Omental fat pad (tissue), 4 donors: ENCODE data around the gene KCTD5. TPM values are rescaled to one million over a fixed set of nuclear protein-coding genes. Genes with fewer than 3 reads are reported as not detected.
"Not testable (repeated sequence)": the region's sequence is repeated elsewhere in the genome, so short reads cannot be mapped to it uniquely, and the experiment has no call there.

Experiments
- ATAC-seq: fragments of 150-250 bp; one replicate; pipeline ENCODE4 v1.9.1; 2016; ENCODE audit warnings: mild to moderate bottlenecking, moderate library complexity; ENCODE audit not compliant: low FRiP score
- DNase-seq: peaks from one replicate; pipeline ENCODE4 v3.0.0-alpha.2; 2019; ENCODE audit warnings: low spot score
- CTCF ChIP-seq, 3 donors: fragments of 450-650 bp; IDR thresholded peaks; one replicate each; pipeline ENCODE4 v1.5.1; 2016 to 2017; ENCODE audit warnings: antibody characterized with exemption in 3 of 3, mild to moderate bottlenecking in 3 of 3, moderate library complexity in 2 of 3
- total RNA-seq, 4 donors: library from RNA; depleted of rRNA; stranded (reverse); fragments of >200 nt; gene quantifications; one replicate each; pipeline ENCODE4 v1.1.0, GENCODE V29; 2016

The KCTD5 gene
- total RNA-seq, 4 donors from 2014 or later: 10.9 to 21.1 (median 20.1) TPM

GRCh38 chr16:2719328-2720063, 37.2 kb downstream of the KCTD5 start:
- ATAC-seq: no peak

GRCh38 chr16:2720064-2720457, 37.7 kb downstream of the KCTD5 start, which contains the start of gene PRSS27:
TSS of gene PRSS27 (minus strand) at chr16:2720224. CDS start at chr16:2720160, 64 bp downstream.
- no peak for TF ChIP-seq CTCF (IDR thresholded peaks at IDR 0.05)
- ATAC-seq (no peak), DNase-seq (no peak)

More at GRCh38 chr16:2719328-2720063, 37.2 kb downstream of the KCTD5 start:
- TF ChIP-seq CTCF (IDR thresholded peaks at IDR 0.05): no peak
- no peak for DNase-seq

DNA sequence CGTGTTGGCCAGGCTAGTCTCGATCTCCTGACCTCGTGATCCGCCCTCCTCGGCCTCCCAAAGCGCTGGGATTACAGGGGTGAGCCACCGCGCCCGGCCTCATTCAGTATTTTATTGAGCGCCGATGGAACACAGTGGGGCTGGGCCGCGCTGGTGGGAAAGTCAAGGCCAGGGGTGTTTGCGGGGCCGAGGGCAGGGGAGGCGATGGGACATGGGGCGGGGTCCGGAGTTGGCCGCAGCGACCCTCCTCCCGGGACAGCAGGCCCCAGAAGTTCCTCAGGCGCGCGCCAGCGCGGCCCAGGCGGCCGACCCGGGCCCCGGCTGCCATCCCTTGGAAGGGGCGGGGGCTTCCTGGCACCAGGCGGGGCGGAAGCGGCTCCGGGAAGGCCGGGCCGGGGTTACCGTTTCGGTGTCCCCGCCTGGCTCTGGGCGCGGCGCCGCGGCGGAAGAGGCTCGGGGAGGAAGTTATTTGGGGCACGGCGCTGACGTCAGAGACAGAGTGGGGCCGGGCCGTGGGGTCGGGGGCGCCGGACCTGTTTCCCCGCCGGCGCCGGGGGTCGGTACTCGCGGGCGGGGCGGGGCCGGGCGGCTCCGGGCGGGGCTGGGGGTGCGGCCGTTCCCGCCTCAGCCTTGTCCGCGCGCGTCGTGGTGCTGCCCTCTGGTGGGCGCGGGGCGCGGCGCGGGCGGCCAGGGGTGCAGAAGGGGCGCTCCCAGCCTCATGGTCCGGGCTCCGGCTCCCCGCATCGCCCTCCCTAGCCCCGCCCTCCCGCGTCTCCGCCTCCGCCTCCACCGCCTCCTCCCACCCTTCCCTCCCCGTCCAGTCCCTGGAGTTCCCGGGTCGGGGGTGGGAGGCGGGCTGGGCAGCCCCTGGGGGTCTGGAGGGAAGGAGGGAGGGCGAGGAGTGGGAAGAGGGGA, 38.7 kb downstream of the KCTD5 start:
- peak; percentile 92 for ATAC-seq
- DNase-seq: peak; percentile 64
- no peak for TF ChIP-seq CTCF (IDR thresholded peaks at IDR 0.05)

GRCh38 chr16:2721634-2722173, 39.4 kb downstream of the KCTD5 start:
- not testable (repeated sequence) for ATAC-seq, DNase-seq

DNA sequence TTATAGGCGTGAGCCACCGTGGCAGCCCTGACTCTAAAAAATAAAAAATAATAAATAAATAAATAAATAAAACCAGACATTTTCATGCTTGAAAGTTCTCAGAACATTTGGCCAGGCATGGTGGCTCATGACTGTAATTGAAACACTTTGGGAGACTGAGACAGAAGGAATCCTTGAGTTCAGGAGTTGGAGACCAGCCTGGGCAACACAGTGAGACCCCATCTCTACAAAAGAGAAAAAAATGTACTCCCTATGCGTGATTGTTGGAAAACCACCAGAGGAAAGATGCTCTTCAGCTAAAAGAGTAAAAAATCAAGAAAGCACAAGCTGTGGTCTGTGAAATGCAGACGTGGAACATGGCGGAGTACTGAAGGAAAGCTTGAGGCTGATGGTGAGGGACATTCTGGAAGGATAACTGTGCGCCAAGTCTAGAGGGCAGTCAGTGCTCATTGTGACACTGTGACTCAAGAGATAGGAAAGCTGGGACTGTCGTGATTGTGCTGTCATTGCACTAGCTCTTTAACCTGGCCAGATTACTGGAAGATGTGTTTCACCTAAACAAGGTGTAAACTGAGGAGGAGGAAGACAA, 41.9 kb downstream of the KCTD5 start:
- ATAC-seq (no peak), DNase-seq (no peak)
- TF ChIP-seq CTCF (IDR thresholded peaks at IDR 0.05): no peak

GRCh38 chr16:2724816-2725348, 42.6 kb downstream of the KCTD5 start:
- no peak for DNase-seq
- no peak for TF ChIP-seq CTCF (IDR thresholded peaks at IDR 0.05)
- ATAC-seq: no peak

DNA sequence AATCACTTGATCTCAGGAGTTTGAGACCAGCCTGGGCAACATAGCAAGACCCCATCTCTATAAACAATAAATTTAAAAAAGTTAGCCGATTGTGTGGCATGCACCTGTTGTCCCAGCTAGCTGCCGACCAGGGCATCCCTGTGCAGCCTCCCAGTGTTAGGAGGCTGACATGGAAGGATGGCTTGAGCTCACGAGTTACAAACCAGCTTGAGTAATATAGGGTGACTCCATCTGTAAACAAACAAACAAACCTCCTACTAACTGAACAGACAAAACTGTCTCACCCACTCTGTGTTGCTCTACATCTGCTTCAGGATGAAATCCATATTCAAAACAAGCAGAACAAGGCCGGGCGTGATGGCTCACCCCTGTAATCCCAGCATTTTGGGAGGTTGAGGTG, 44.6 kb downstream of the KCTD5 start:
- no peak for TF ChIP-seq CTCF (IDR thresholded peaks at IDR 0.05)
- DNase-seq (no peak), ATAC-seq (no peak)
